ENCODE measurements around the gene NENF.

The NENF gene

DNA sequence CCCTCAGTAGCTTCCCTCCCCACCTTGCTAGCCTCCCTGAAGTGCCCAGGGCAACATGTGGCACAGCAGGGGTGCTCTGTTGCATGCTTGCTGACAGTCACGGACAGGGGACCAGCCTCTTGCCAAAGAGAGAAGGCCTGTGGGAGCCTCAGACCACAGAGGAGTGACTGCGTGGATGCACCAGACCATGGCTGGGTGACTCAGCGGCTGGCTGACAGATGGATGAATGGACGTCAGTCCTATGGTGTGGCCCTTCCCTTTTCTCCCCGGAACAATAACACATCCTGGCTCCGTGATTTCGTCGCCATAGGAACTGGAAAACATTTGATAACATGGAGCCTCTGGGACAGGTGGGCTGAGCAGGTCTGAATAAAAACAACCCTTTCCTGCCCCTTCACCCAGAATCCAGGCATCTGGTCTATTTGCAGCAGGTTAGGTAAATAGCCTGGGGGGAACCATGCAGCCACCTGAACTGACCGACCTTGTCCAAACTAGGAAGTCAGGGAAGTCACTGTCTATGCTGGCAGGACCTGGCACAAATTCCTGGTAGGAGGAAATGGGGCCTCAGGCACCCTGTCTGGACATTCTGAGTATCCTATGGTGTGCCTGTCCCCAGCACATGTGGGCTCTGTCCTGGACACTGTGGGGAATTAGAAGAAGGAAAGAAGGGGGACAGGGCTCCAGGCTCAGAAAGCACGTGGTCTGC is 53.3 kb downstream of the NENF start:
- no peaks in the 10 kb centered on the region for H3K36me3 ChIP-seq
- no peaks in the 10 kb centered on the region for H3K9me3 ChIP-seq
- no peak overlapping the region for H3K27ac ChIP-seq
- H3K9ac ChIP-seq: no peak overlapping the region
- H4K20me1 ChIP-seq: no peaks in the 10 kb centered on the region
- no peak overlapping the region for H3K4me3 ChIP-seq
- no peaks in the 10 kb centered on the region for H3K27me3 ChIP-seq
- TF ChIP-seq Cebpa-rat (IDR thresholded peaks at IDR 0.05): no peak
- no peak overlapping the region for H3K4me2 ChIP-seq
- peaks cover 1% of the 10 kb centered on the region; the same call in 1 of the 2 replicates for H3K4me1 ChIP-seq

DNA sequence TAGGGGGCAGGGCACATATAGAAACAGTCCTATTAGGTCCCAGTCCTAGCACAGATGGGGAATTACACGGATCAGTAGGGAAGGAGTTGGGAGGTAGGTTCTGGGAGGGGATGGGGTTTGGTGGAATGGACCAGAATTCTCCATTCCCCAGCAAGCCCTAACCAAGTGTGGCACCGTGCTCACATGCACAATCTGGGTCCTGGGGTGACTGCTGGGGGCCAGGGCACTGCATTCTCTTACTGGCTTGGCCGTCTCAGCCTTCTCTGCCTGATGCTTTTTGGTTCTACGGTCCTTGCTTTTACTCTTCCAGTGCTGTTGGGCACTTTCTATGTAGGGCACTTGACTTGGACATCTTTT is 53.9 kb downstream of the NENF start:
- Histone ChIP-seq H3K9ac (no peak overlapping the region), H3K27me3 (no peaks in the 10 kb centered on the region), H3K9me3 (no peaks in the 10 kb centered on the region), H4K20me1 (no peaks in the 10 kb centered on the region), H3K36me3 (no peaks in the 10 kb centered on the region), H3K4me2 (no peak overlapping the region), H3K4me3 (no peak overlapping the region), H3K4me1 (peaks cover 6% of the 10 kb centered on the region), H3K27ac (no peak overlapping the region)
- no peak for TF ChIP-seq Cebpa-rat (IDR thresholded peaks at IDR 0.05)

DNA sequence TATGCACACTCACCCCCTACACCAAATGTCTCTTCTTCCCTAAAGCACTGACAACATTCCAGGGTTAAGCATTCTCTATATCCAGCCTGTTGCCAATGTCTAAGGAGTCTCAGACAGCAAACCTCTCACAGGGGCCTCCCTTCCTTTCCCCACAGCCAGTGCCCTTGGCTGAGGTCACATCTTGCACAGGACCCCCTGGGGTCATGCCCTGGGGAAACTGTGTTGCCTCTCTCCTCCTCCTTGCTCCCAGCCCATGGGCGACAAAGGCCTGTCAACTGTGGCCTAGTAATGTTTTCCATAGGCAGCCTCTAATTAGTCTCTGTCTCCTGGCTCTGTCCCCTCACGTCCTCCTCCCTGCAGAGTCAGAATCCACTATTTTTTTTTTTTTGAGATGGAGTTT is 54.6 kb downstream of the NENF start:
- Histone ChIP-seq H3K4me1 (peaks cover 10% of the 10 kb centered on the region), H3K9ac (no peak overlapping the region), H3K4me2 (no peak overlapping the region), H3K36me3 (no peaks in the 10 kb centered on the region), H3K4me3 (no peak overlapping the region), H3K27me3 (no peaks in the 10 kb centered on the region), H3K27ac (no peak overlapping the region), H4K20me1 (no peaks in the 10 kb centered on the region), H3K9me3 (no peaks in the 10 kb centered on the region)
- TF ChIP-seq Cebpa-rat (IDR thresholded peaks at IDR 0.05): no peak

DNA sequence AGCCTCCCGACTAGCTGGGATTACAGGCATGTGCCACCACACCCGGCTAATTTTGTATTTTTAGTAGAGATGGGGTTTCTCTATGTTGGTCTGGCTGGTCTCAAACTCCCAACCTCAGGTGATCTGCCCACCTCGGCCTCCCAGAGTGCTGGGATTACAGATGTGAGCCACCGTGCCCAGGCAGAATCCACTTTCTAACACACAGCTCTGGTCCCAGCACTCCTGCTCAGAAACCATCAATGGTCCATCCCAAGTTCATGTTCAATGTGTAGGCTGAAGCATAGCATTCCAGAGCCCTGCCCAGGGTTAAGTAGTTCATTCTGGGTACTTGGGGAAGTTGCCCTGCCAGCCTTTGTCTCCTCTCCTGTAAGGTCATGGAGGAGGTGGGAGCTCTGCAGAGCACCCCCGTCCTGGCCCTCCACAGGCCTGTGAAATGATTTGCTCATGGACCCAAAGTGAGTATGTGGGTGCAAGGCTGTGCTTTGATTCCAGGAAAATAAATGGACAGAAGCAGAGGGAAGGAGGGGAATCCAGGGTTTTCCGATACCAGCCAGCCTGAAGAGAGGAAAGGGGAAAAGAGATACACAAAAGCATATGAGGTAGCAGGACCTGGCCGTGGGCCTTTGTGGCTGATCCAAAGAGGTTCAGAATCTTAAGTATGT is 55.2 kb downstream of the NENF start:
- no peaks in the 10 kb centered on the region for H3K9me3 ChIP-seq
- no peak overlapping the region for H3K27ac ChIP-seq
- TF ChIP-seq Cebpa-rat (IDR thresholded peaks at IDR 0.05): no peak
- H4K20me1 ChIP-seq: no peaks in the 10 kb centered on the region
- H3K4me2 ChIP-seq: no peak overlapping the region
- peaks cover 10% of the 10 kb centered on the region for H3K4me1 ChIP-seq
- no peak overlapping the region for H3K4me3 ChIP-seq
- H3K36me3 ChIP-seq: no peaks in the 10 kb centered on the region
- H3K9ac ChIP-seq: no peak overlapping the region
- H3K27me3 ChIP-seq: no peaks in the 10 kb centered on the region

DNA sequence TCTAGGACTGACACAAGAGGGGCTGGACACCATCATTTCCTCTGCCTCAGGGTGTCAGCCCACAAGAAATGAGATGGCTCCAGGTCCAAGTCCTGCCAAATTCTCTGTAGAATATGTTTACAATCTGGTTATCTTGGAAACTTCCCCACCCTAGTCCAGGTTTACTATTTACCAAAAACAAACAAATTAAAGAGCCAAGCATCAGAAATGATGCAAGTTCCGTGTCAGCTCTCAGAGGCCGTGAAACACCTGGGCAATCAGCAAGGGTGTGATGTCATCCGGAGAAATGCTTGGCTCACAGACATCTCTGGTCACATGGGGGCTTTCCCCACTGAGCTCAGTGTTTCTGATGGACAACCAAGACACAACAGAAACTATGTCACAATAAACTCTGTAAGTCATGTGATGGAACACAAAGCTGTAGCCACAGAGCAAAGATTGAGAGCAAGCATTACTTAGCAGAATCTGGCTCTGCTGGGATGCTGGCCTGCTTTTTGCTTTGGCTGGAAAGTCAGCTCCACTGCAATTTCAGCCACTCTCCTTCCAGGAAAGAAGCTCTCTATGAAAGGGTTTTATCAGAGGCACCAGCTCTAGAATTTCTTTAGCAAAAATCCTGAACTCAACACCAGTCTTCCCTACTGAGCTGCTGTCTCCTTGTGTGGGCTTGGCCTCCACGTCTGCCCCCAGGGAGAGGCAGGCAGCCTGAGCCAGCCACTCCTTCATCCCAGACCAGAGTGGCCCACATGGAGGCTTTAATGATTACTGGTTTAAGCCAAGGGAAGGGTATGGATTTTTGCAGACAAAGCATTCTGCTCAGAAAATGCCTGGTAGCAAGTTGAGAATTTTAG is 55.9 kb downstream of the NENF start:
- no peaks in the 10 kb centered on the region for H3K27me3 ChIP-seq
- H3K4me1 ChIP-seq: peaks cover 10% of the 10 kb centered on the region
- H3K27ac ChIP-seq: no peak overlapping the region
- no peaks in the 10 kb centered on the region for H3K36me3 ChIP-seq
- no peak for TF ChIP-seq Cebpa-rat (IDR thresholded peaks at IDR 0.05)
- no peaks in the 10 kb centered on the region for H4K20me1 ChIP-seq
- H3K9me3 ChIP-seq: no peaks in the 10 kb centered on the region
- H3K4me3 ChIP-seq: no peak overlapping the region
- no peak overlapping the region for H3K4me2 ChIP-seq
- no peak overlapping the region for H3K9ac ChIP-seq

DNA sequence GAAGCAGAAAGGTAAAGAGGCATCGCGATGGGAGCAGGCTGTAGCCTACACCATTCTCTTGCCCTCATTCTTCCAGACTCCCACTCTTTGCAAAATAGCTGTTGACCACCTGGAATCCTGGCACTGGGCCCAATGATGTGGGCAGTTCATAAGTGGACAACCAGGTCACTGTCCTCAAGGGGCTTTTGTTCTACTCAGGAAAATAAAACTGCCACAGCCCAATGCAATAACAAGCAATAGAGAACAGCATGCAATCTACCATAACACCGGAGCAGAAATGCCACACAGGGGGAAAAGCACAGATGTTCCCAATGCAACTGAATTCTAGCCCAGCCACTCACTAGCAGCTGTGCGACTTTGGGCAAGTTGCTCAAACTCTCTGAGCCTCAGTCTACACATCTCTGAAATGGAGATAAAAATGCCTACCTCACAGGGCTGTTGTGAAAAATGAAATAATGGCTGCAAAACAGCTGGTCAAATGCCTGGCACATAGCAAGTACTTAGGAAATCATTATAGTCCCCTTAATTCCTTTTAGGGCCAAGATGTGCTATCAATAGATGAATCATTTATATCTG is 56.7 kb downstream of the NENF start:
- H3K9ac ChIP-seq: no peak overlapping the region
- H4K20me1 ChIP-seq: no peaks in the 10 kb centered on the region
- H3K27ac ChIP-seq: no peak overlapping the region
- TF ChIP-seq Cebpa-rat (IDR thresholded peaks at IDR 0.05): no peak
- no peaks in the 10 kb centered on the region for H3K27me3 ChIP-seq
- peaks cover 10% of the 10 kb centered on the region for H3K4me1 ChIP-seq
- no peak overlapping the region for H3K4me2 ChIP-seq
- H3K4me3 ChIP-seq: no peak overlapping the region
- H3K9me3 ChIP-seq: no peaks in the 10 kb centered on the region
- no peaks in the 10 kb centered on the region for H3K36me3 ChIP-seq

DNA sequence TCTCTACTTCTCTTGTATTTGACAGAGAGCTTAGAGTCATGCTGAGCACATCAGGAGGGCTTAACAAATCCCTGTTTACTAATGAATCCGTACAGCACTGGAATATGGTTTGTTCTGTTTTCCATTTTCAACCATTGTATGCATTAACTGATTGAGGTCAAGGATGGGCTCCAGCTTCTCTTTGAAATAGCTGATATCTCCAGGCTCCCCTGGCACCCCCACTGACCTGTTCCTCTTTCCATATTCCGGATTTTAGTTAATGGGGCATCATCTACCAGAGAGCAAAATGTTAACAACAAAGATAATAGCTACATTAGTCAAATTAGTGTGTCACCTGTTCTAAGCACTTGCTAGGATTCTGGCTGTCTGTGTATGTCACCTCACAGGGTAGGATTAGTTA is 57.6 kb downstream of the NENF start:
- Histone ChIP-seq H3K9me3 (no peaks in the 10 kb centered on the region), H4K20me1 (no peaks in the 10 kb centered on the region), H3K4me2 (no peak overlapping the region), H3K27ac (no peak overlapping the region), H3K36me3 (no peaks in the 10 kb centered on the region), H3K27me3 (no peaks in the 10 kb centered on the region), H3K4me3 (no peak overlapping the region), H3K4me1 (peaks cover 10% of the 10 kb centered on the region), H3K9ac (no peak overlapping the region)
- TF ChIP-seq Cebpa-rat (IDR thresholded peaks at IDR 0.05): no peak

DNA sequence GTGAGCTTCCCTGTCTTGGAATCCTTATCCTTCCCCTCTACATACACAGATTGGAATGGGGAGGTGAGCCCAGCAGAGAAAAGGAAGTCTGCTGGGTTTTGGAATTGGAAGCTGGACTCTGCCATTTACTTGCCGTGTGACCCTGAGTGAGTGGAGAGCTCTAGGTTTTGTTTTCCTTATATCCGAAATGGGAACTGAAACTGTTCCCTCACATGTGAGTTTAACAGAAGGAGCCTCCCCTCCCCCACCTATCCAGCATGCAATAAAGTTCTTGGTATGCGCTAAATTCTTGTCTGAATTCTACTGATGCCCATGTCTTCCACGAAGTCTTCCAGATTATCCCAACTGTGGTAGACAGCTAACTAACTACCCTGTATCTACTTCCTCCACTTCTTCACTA is 58.7 kb downstream of the NENF start:
- Histone ChIP-seq H3K9me3 (no peaks in the 10 kb centered on the region), H3K4me2 (peak overlapping the region; percentile 39), H3K4me1 (peaks cover 10% of the 10 kb centered on the region), H3K36me3 (no peaks in the 10 kb centered on the region), H3K27me3 (no peaks in the 10 kb centered on the region), H3K4me3 (no peak overlapping the region), H3K9ac (no peak overlapping the region), H4K20me1 (no peaks in the 10 kb centered on the region), H3K27ac (no peak overlapping the region)
- TF ChIP-seq Cebpa-rat (IDR thresholded peaks at IDR 0.05): no peak

Measured in BLaER1 (cell line).